UCSD-AML1 (cell line): Measurements from ENCODE around the gene MAB21L4.

ENCODE experiments used
- DNase-seq: peaks from one replicate; lab custom pipeline; 2025; ENCODE audit not compliant: unreplicated experiment; lab: John Stamatoyannopoulos, UW

MAB21L4 gene

GRCh38 chr2:240925568-240926515 lies 29.9 kb upstream of the MAB21L4 start:
- no peak for DNase-seq

DNA sequence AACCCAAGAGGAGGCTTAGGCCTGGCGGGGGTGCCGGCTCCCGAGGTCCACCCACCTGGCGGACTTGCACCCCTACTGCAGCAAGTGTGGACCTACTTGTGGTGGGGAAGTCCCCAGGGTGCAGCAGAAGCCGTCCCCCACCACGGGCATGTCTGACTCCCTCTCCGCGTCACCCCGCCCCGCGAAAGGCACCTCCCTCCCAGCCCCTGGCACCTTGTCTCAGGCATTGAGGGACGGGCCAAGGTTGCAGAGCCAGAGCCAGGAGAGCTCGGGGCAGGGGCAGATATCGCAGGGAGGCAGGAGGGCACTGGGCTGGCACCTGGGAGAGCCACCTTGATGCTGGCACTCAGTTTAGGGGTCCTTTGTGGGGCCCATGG lies 29.2 kb upstream of the MAB21L4 start:
- no peak for DNase-seq

DNA sequence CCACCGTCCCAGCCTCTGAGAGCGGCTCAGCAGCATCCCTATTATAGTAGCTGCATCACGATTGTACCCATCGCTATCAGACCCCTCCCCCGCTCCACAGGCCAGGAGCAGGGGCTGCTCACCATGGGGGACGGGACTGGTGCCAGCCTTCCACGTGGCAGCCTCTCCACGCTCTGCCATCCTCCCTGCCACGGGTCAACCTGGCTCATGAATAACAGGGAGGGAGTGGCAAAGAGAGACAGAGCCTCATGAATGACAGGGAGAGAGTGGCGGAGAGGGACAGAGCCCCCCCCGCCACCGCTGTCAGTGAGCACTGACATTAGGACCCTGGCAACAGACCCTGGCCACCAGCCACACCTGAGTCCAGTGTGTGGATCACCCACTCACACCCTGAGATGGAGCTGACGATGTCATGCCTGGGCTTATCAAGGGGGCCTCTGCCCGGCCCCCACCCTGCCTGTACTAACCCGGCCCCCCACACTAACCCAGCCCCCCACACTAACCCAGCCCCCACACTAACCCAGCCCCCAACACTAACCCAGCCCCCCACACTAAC lies 27.1 kb upstream of the MAB21L4 start:
- DNase-seq, result no peak

DNA sequence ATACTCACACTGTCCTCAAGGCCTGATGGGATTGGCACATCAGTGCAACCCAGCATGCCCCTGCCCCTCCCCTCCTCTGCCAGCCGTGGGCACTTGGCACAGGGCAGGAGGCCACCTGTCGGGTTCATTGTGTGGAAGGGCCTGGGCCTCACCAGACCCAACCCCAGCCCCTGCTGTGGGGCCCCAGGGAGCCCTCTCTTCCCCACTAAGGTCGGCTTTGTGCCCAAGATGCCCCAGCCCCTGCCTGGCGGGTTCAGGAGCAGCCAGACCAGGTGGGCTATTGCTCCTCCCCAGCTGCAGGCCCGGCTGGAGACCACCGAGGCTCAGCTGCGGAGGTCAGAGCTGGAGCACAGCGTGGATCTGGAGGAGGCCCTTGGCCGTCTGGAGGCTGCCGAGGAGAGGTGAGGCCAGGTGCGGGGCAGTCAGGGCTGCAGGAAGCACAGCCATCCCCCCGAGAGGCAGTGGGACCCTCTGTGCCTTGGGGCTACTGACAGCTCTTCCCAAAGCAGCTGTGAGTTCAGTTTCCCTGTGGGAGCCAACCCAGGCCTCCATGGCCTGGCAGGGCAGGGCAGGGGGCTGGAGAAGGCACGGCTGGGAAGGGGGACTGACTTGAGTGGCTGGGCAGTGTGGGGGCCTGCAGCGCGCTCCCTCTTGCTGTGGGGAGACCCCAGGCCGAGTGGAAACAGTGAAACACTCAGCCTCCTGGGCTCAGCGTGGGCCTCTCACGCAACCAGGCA lies 26.5 kb upstream of the MAB21L4 start:
- DNase-seq, result no peak

DNA sequence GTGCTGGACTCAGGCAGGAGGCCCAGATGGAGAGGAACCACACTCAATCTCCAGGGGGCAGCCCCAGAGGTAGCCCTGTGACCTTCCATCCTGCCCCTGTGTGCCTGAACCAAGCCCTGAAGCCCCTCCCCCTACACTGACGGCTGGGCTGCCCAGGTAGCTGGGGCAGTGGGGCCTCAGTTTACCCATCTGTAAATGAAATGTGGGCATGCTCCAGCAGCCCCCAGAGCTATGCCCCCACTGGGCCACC lies 26.0 kb upstream of the MAB21L4 start:
- DNase-seq, result no peak

DNA sequence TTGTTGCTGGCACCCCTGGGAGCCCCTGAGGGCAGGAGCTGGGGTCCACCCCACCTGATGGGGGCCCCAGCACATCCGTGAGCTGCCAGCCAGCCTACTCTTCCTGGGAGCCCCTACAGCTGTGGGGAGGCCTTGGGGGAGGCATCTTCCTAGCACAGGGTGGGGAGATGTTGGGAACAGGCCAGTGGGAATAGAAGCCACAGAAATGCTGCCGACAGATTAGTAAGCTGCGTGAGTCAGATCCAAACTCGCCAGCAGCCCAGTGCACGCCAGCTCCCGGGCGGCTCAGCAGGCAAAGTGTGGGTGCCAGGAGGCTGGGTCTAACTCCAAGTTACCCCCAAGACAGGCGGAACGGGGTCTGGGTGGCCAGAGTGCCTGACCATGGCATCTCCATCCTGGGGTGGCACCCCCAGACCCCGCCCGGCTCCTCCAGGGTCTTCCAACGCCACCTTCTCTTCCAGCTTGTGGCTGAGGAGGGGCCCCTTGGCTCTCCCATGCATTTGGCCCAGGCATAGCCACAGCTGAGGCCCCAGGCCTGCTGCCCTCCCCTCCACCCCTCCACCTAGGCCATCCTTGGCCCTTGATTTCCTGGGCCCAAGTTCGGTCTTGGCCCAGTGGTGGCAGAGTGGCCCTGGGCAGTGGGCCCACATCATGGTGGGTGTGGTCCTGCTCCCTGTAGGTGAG lies 25.5 kb upstream of the MAB21L4 start:
- no peak for DNase-seq

DNA sequence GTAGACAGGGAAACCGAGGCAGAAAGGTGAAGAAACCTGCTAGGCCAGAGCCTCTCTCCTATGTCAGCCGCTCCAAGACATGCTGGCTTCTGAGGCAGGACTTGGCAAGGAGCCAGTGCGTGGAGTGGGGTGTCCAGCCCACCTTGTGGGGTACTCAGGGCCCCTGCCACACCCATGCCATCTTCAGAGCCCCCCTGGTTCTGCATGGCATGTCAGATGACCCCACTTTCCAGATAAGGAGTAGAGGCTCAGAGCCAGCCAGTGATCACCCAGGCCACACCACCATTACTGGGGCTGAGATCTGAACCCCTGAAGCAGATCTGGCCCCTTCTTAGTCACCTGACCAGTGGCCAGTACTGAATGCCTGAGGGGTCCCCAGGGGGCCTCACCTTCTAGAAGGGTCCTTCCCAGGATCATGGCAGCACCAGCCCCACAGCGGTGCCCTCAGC lies 24.9 kb upstream of the MAB21L4 start:
- no peak for DNase-seq

DNA sequence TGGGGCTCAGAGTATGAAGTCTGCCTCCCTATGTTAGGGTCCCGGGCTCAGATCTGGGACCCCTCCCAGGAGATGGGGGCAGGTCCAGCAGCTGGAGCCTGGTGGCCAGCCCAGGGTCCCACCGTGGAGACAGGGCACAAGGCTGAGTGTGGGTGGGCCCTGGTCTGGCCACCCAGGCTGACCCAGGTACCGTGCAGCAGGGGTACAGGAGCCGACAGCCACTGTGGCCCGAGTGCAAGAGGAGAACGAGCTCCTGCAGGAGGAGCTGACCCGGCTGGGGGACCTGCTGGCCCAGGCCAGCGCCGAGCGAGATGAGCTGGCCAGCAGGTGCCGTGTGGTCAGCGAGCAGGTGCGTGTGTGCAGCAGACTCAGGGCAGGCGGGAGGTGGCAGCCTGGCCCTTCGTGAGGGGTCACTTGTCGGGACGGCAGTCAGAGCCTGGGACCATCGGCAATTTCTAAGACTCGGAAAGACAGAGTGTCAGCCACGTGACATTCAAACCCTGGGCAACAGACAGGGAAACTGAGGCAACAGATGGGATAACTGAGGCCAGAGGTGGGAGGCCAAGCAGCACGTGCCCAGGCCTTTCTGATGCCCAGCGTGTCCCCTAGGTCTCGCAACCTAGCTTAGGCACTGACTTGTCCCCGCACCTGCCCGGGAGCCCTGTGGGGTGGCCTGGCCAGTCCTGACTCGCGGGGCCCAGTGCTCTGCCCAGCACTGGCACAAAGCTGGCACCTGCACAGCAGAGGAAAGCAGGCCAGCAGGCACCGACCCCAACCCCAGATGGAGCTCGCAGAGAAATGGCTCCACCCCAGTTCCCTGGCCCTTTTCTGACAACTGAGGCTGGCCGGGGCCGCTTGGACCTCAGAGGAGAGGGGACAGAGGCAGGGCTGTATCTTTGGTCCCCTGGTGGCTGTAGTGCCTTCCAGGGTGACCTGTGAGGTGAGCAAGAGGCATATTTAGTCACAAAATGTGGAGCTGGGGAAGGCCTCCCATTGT lies 24.1 kb upstream of the MAB21L4 start:
- DNase-seq, result no peak

DNA sequence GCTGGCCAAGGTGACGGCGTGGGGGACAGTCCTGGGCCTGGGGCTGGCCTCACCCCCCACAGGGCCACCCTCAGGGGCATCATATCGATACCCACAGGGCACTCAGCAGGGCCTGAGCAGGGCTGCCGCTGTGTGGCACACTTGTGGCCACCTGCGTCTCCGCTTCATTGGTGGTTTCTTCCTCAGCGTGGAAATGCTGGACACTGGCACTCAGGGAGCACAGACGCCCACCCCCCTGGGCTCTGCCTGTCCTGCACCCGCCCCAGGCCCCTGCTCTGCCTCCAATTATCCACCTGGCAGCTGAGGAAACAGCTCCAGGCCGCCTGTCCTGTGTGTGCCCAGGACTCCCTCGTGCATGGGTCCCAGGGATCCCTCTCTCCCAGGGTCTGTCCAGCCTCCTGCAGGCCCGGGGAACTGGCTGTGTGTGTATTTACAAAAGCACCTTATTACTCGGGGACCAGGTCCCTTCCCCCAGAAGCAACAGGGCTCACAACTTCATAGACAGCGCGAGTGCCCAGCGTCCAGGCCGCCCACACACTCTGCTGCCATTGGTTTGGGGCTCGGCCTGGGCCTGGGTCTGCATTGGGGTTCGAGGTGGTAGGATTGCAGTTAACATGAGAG lies 23.3 kb upstream of the MAB21L4 start:
- DNase-seq, result no peak

GRCh38 chr2:240918258-240919091 lies 22.5 kb upstream of the MAB21L4 start:
- no peak for DNase-seq

GRCh38 chr2:240917684-240918257 lies 21.8 kb upstream of the MAB21L4 start:
- no peak for DNase-seq

- no peak for DNase-seq
Observed at GRCh38 chr2:240917009-240917683, 21.2 kb upstream of the MAB21L4 start.

DNA sequence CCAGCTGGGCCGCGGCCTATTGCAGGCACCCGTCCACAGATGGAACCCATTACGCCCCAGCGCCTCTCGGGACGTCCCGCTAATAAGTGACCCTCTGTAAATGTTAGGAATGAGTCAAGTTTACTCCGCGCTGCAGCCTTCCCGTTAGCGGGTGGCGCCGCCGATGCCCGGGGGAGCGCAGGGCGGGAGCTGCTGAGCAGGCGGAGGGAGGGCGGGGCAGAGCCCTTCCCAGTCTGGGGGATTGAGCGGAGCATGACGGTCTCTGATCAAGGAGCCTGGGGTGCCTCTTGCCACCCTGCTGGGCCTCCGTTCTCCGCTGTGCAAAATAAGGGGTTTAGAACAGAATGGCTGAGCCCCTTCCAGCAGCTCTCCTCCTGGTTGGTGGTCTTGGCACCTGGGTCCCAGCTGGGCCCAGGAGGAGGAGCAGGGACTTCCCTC lies 20.6 kb upstream of the MAB21L4 start:
- DNase-seq, result no peak

DNA sequence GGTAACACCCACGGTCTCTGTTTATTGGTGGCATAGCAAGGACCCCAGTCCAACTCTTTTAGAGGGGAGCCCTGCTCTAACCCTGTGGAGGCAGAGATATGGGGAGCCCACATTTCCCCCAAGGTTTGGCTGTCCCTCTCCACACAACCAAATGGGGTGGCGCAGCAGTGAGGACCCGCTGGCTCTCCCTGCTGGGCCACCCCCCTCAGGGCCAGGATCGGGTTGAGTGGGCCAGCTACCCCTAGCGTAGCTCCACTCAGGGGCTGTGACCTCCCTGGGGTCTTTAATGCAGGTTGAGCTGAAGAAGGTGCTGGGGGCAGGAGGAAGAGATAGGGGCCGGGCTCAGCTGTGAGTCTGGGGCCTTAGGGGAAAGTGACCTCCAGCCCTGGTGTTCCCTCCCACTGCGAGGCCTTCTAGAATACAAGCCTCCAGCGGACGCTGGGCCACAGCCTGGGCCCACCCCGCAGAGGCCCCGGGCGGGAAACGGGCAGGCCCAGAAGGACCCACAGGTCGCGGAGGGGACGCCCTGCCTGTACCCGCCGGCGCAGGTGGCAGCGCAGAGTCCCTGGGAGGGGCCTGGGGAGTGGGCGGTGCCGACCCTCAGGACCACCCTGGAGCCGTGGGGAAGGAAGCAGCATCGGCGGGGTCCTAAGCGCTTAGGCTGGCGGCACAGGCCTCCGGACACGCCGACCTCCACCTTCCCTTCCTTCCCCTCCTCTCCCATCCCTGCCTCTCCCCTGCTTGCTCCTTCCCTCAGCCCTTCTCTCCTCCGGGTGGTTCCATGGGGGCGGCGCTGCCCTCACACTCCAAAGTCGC lies 19.8 kb upstream of the MAB21L4 start:
- DNase-seq, result no peak

- DNase-seq, result no peak
Observed at GRCh38 chr2:240914645-240915525, 18.9 kb upstream of the MAB21L4 start.
